ENCODE data around the gene PPP1R14B. TPM values are rescaled to one million over a fixed set of nuclear protein-coding genes. Genes with fewer than 3 reads are reported as not detected.

PPP1R14B gene
- total and polyA plus RNA-seq, 2 donors (not counting 3 experiments of a cell fraction or from before 2014, with no cell fraction given) = 308 to 431 TPM

DNA sequence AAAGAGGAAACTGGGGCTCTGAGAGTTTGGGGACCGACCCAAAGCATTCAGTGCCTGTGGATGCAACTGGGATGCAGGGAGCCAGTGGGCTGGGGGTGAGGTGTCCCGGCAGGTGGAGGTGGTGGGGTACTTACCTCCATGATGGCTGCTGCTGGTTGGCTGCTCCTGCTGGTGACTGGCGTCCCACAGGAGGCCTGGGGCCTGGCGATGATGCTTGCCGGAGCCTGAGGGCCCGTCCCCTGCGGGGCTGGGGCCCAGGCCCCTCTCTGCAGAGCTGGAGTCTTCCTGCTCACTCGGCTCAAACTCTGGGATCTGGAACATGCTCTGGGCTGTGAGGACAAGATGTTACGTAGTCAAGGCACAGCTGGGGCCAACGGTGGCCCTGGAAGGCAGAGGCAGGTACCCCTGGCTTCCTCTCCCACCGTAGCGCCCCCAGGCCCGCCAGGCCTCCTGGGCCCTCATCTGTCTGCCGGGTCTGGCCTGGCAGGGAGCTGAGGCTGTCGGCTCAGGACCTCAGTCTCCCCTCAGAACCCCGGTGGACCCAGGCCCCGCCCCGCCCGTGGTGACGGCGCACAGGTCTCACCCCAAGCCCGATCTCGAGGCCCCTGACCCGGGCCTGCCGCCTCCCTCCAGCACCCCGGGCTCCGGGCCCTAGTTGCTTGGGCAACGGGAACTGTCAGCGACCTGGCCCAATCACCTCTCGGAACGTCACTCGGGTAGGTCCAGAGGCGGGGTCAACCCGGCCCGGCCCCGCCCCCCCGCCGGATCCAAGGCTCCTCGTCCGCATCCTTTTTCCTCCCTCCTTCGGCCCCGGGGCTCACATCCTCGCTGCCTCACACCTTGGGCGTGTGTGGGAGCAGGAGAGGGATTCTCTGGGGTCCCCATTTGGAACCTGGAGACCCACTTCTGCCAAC lies 37.6 kb upstream of the PPP1R14B start, which contains the start of gene BAD:
Gene BAD, minus strand, starts transcription at position 618 of the 914 bp plus-strand sequence. Its CDS starts 297 bp downstream, at position 321.
- Histone ChIP-seq H3K27ac (ENCODE audit: insufficient read depth, low read depth, low read length) (peak within 1 kb of the TSS; percentile 35), H4K20me1 (replicated peaks; ENCODE audit: control insufficient read depth, extremely low read depth, insufficient read depth, low read length) (no peaks in the 10 kb centered on the region), H3K79me2 (ENCODE audit: control insufficient read depth, insufficient read depth, low read length) (peaks cover 2% of the 10 kb centered on the region), H3K27me3 (ENCODE audit: control insufficient read depth in 2 of 2, insufficient read depth in 2 of 2, low read length in 2 of 2) (no peaks in the 10 kb centered on the region), H3K4me3 (replicated peaks in 1 of 3; ENCODE audit: insufficient read depth in 1 of 3, low read depth in 1 of 3, low read length in 3 of 3) (peak within 1 kb of the TSS; percentile 42 to 49 (median 44)), H2AFZ (ENCODE audit: low read depth, low read length) (peak within 1 kb of the TSS; percentile 75), H3K9ac (replicated peaks; ENCODE audit: extremely low read depth, insufficient read depth, low read length) (peak within 1 kb of the TSS; percentile 54), H3K9me3 (replicated peaks; ENCODE audit: control insufficient read depth, insufficient read depth, low read length) (no peaks in the 10 kb centered on the region), H3K36me3 (ENCODE audit: control insufficient read depth in 2 of 2, extremely low read depth in 1 of 2, insufficient read depth in 2 of 2, low read length in 2 of 2) (peaks cover 0 to 5% of the 10 kb centered on the region in 2 experiments), H3K4me1 (ENCODE audit: control insufficient read depth, extremely low read depth, insufficient read depth, low read length) (peaks cover 11% of the 10 kb centered on the region), H3K4me2 (ENCODE audit: insufficient read depth, low read length) (peak within 1 kb of the TSS; percentile 60), H3K9me1 (replicated peaks; ENCODE audit: control insufficient read depth, extremely low read depth, insufficient read depth, low read length) (no peaks in the 10 kb centered on the region)
- FAIRE-seq (peak; percentile 95), DNase-seq (ENCODE audit: low read depth, low spot score) (peak; percentile 91)
- no peak for TF ChIP-seq JUN (IDR thresholded peaks at IDR 0.05; ENCODE audit: borderline replicate concordance, insufficient read depth, insufficient read length, low read depth)
- no peak for TF ChIP-seq GATA2 (IDR thresholded peaks at IDR 0.05; ENCODE audit: insufficient read depth, insufficient read length, low read depth, low read length)
- TF ChIP-seq MYC (IDR thresholded peaks at IDR 0.05; ENCODE audit: low read depth, low read length) = no peak
- peak; percentile 66 for TF ChIP-seq POLR2AphosphoS5 (IDR thresholded peaks at IDR 0.05; ENCODE audit: insufficient read depth, low read depth, low read length)
- TF ChIP-seq EZH2 (IDR thresholded peaks at IDR 0.05; ENCODE audit: borderline replicate concordance, low read depth, low read length, severe bottlenecking) = no peak
- TF ChIP-seq CTCF (IDR thresholded peaks at IDR 0.05; ENCODE audit: extremely low read depth in 1 of 2, insufficient read depth in 1 of 2, low read depth in 1 of 2, low read length in 2 of 2) = no peak
- peak; percentile 52 for TF ChIP-seq POLR2A (IDR thresholded peaks at IDR 0.05; ENCODE audit: low read depth, low read length)
- TF ChIP-seq, protein P1, sequence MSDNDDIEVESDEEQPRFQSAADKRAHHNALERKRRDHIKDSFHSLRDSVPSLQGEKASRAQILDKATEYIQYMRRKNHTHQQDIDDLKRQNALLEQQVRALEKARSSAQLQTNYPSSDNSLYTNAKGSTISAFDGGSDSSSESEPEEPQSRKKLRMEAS (IDR thresholded peaks at IDR 0.05; ENCODE audit: insufficient read depth, insufficient read length) = no peak
- dilution Hi-C loops (cut with MboI; ENCODE audit: extremely low pct_ligation_motif_present, low sequenced_read_pairs) (no loop called here), intact Hi-C loops (cut with micrococcal nuclease) (loop anchor here (2.0 kb wide), 2 partner anchors 20 to 38 kb away; partner anchors contain the start of genes ESRRA and PPP1R14B)
- BruUV-seq (replicated peaks) = TSS peak; percentile 38
- ChIA-PET POLR2A (interaction anchor here (1.0 kb wide), 1 partner anchor 13 kb away, joined by 3 read pairs; no protein-coding TSS in a partner anchor), CTCF (interaction anchor here (0.7 to 3.5 kb wide), 12 partner anchors 13 to 99 kb away, joined by 3 to 26 read pairs (median 6); partner anchors contain the start of genes CATSPERZ, PRDX5, STIP1 and TRMT112)
